HG03558 (cell line): ENCODE data around the gene RABIF.

Experiments used
- ATAC-seq: cut with Tn5 transposase; IDR thresholded peaks from one replicate; pipeline ENCODE4 v1.9.1; 2021; ENCODE audit warnings: moderate number of reproducible peaks; ENCODE audit not compliant: unreplicated experiment; ENCODE audit errors: extremely low read depth

The RABIF gene

GRCh38 chr1:202879128-202879527 lies 9.8 kb downstream of the RABIF start:
- no peak for ATAC-seq

GRCh38 chr1:202873026-202873425 lies 15.9 kb downstream of the RABIF start:
- no peak for ATAC-seq

GRCh38 chr1:202871367-202871766 lies 17.6 kb downstream of the RABIF start:
- ATAC-seq, result no peak

- no peak for ATAC-seq
These were observed 26.0 kb downstream of the RABIF start for GRCh38 chr1:202862679-202863560.

DNA sequence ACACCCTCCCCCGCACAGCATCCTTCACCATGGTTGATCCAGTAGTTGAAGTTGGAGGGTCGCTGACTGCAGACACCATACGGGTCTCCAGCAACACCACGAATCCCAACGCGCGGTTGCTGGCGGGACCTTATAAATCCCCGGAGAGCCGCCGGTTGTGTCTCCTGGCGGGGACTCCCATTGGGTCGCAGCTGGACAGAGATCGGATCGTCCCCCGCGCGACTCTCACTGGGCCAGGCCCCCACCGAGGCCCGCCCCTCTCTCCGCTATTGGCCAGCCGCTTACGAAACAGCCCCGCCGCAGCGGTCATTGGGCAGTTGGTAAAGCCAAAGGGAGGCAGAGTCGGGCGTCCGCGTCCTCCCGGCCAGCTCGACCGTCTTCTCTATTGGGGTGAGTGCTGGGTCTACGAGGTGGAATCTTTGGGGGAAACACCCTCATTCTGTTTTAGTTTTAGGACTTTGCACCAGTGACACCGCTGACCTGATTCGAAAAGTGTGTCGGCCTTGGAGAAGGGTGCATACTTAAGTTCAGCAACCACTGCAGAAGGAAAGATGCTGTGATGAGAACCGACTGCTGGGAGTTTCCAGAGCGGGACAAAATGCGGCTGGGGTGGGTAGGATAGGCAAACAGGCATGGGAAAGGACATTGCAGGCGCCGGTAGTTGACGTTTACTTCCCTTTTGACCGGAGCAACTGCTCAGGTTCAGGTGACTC lies 27.4 kb downstream of the RABIF start:
- ATAC-seq, result no peak

- no peak for ATAC-seq
These were observed 28.1 kb downstream of the RABIF start for GRCh38 chr1:202860744-202861419.

- no peak for ATAC-seq
These were observed 30.0 kb downstream of the RABIF start for GRCh38 chr1:202858789-202859414.

DNA sequence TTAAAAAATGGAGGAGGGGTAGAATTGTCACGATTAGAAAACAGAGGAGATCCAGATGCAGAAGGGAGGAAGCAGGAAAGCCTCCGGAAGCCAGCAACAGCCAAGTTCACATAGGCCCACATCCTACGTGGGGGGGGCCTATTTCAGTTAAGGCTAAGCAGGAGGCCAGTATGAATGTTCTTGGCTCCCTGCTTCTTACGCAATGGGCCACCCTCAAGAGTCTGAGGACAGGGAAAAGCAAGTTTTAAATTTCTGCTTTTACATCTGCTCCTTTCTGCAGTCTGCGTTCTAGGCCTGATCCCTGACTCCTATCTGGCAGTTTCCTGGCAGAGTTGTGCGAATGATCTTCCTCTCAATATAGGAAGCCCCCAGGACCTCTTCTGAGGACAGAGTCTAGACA lies 30.6 kb downstream of the RABIF start:
- no peak for ATAC-seq

- no peak for ATAC-seq
These were observed 31.8 kb downstream of the RABIF start for GRCh38 chr1:202857136-202857610.

- no peak for ATAC-seq
These were observed 32.9 kb downstream of the RABIF start for GRCh38 chr1:202856014-202856413.

- ATAC-seq, result no peak
These were observed 34.2 kb downstream of the RABIF start for GRCh38 chr1:202854787-202855186.

GRCh38 chr1:202852163-202852904 lies 36.6 kb downstream of the RABIF start:
- no peak for ATAC-seq

DNA sequence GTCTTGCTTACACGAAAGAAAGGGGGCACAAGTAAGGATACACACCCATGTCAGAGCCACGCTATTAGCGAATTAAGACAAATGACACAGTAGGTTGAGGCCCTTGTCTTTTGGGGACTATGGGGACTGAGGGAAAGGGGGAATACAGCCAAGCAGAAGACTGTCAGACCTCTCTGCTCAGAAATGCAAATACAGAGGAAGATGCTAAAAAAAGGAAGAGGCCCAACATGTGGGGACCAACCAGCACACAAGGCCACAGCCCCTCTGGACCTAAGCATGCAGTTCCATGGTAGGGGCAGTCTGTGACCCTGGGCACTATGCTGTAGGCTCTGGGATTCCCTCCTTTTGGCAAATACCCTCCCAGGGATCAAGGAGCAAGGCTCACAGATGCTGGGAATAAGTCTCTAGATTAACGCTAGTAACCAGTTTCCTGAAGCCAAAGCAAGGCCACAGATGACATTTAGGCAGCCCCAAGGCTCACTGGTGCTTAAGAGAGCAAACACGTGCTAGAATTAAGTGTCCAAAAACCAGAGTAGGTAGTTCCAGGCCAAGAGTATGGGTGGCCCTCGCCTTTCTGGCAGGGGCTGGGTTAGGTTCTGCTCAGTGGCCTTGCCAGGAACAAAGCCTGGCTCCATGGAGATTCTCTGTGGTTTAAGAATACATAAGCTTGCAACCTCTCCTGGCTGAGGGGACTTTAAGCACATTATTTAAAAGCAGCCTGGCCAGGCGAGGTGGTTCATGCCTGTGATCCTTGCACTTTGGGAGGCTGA lies 38.2 kb downstream of the RABIF start:
- ATAC-seq, result no peak

DNA sequence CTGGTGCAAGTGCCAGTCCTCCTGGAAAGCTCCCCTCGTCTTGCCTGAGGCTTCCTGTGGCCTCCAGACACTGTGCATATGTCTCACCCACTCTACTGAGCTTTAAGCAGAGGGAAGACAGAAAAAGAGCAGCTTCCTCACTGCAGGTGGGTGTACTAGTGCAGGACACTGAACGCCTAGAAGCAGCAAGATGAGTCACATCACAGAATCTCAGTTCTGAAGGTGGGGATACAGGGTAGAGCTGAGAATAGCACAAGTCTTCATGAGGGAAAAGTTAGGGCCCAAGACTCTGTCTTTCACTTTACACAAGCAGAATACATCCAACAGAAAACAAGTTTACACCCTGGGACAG lies 40.8 kb downstream of the RABIF start:
- no peak for ATAC-seq

DNA sequence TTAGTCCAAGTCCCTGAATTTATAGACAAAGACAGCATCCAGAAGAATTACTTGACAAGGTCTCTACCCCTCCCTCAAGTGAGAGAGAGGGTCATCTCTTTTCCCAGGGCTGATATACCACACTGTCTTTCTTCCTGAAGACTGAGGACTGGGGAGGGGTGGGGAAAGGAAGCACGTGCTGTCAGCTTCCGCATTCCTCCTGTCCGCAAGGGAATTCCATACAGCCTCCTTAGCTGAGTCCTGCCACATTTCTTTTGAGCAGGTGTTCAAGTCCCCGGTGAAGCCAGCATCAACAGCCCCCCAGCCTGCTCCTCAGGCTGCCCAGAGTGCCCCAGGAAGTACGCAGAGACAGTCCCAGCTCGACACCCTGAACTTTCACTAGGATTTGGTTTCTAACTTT lies 44.0 kb downstream of the RABIF start:
- ATAC-seq, result no peak

DNA sequence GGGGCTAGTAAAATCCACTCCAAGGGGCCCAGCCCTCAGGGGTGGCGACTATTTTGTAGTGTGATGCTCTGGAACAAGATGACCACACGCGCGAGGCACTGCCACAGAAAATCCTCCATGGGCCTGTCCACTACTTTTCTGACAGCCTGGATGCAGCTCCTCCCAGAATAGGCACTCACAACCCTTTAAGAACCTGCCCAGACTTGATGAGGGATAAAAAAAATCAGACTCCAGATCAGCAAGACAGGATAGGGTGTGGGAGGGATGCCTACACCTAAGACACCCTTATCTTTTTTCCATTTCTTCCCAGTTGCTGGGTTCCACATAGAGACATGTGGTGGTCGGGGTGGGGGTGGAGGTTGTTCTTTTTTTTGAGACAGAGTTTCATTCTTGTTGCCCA lies 44.7 kb downstream of the RABIF start:
- ATAC-seq, result no peak

- ATAC-seq, result no peak
These were observed 45.9 kb downstream of the RABIF start for GRCh38 chr1:202843081-202843480.

GRCh38 chr1:202837746-202838262 lies 51.1 kb downstream of the RABIF start:
- no peak for ATAC-seq
